NCI-H2196 treated with DMSO at 0.1 percent for 48 hours (cell line): ENCODE results near the gene LGR5.
A peak's percentile ranks its signal among the peaks of the same experiment; 100 is the strongest.

Source experiments
- DNase-seq: peaks from one replicate; lab custom pipeline; 2025; ENCODE audit not compliant: unreplicated experiment; lab: John Stamatoyannopoulos, UW

LGR5 gene

DNA sequence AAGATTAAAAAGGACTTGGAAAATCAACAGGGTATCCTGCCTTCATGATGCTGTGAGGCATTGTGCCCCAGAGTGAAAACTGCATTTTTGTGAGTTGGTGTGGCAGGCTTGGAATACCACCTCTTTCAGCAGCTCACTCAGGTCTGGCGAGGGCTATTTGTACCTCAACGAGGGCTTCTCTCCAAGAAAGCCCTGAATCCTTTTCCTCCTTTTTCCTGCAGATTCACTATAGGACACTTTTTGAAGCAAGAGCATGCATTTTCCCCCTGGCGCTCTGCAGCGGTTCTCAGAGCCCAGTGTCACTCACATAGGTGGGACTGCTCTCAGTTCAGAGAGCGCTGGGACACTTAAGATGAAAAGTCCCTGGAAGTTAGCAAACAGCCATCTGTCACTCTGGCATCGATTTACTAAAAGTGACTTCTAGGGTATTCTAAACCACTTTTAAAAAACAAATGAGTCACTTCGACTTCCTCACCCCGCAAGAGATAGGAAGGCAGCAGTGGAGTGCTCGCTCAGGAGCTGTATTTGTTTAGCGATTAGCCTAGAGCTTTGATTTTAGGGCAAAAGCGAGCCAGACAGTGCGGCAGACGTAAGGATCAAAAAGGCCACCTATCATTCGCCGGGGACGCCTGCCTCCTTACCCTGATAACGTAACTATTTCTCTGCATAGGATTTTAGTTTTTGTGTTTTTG, 782 bp upstream of the LGR5 start:
- DNase-seq = no peak

DNA sequence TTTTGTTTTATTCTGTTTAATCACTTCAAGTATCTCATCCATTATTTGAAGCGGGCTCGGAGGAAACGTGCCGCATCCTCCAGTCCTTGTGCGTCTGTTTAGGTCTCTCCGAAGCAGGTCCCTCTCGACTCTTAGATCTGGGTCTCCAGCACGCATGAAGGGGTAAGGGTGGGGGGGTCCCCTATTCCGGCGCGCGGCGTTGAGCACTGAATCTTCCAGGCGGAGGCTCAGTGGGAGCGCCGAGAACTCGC, 311 bp upstream of the LGR5 start:
- no peak for DNase-seq

DNA sequence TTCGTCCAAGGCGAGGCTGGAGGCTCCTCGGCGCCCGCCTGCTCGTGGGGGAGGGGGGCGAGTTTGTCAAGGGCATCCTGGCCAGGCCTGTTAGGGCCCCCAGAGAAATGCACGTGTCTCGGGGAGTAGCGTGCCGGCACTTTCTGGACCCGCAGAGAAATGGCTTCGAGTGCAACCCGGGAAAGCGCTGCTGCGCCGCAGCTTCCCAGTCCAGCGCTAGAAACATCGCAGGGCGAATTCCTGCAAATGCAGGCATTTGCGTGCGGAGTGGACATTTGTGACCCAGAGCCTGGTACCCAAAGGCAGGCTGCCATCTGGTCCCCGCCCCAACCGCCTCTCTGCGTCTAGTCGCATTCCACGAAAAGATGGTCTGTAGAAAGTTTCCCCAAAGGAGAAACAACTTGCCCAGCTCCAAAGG, 756 bp downstream of the LGR5 start:
- DNase-seq = no peak

DNA sequence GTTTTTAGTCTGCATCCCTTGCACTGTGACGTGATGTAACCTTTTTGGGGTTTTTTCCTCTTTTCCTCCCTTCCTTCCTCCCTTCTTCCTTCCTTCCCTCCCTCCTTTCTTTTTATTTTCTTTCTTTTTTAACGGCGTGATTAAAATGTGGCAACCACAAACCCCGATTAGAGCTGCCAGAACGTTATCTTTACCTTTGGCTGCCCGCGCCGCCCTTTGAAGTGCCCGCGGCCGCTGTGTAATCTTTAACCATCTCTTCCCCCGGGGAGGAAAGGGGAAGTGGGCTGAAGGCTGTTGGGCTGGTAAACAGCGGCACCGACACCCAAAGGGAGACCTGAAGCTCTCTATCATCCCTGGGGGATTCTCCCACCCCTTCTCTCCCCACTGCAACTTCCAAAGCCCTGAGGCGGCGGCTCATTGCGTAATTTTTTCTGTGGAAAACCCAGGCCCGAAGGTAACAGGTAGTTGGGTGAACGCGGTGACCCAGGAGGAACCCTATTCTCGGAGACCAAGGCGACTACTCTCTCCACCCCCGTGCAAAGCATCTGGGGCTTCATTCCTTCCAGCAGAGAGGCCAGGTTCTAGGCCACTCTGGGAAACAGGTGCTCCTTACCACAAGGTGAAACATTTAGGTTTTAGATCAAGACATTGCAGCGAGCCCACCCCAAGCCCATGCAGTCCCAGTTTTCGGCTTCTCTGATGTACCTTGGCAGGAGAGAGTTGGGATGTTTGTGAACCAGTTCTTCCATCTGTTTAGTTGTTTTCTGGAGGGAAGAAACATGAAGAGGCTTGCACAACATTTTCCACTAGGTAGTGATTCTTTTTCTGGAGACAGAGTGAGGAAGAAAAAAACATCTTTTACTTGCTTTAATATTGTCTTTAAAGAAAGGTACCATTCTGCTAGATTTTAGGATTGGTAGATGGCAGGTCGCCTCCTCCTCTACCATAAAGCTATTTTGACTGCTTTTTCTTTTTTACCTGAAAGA, 1.5 kb downstream of the LGR5 start:
- DNase-seq = no peak

DNA sequence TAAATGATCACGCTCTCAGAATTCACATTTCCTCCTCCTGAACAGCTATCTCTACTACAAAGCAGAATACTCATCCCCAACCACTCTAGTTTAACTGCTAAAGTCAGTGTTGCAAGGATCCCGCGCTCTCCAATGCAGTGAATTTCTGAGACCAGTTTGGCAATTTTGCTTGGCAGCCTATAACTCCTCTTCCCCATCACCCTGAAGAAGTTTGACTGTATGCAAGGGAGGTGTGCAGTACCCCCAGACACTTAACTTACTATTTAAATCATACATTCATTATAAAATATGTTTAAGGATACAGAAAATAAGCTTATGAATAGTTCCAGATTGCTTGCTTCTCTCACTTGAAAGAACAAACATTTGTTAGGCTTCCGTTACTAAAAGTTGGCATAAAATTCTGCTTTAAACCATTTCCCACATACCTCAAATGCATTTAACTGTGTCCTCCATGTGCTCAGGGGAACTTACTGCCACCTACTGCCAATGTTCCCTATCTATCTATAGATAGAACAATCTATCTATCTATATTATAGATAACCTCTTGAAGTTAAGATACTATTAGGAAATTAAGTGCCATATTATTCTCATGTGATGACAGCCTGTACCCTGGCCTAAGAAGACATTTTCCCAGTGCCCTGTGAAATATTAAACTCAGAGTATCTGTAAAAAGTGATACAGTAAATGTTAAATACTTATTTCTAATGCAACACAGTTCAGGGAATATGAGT, 2.4 kb downstream of the LGR5 start:
- no peak for DNase-seq

DNA sequence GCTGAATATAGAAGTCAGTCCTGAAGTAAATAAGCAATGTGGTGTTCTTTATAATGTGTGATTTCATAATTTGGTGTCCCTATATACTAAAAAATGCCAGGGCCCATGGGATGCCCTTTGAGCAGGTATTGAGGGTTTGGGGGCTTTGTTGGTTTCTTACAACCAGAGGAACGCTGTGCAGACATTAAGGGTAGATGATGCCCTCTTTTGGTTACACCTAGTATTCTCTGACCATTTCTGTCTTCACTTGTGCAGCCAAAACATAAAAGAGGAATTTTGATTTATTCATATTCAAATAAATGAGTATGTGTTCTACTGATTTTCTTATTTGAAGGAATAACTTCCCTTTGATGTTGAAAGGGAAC, 3.0 kb downstream of the LGR5 start:
- no peak for DNase-seq

DNA sequence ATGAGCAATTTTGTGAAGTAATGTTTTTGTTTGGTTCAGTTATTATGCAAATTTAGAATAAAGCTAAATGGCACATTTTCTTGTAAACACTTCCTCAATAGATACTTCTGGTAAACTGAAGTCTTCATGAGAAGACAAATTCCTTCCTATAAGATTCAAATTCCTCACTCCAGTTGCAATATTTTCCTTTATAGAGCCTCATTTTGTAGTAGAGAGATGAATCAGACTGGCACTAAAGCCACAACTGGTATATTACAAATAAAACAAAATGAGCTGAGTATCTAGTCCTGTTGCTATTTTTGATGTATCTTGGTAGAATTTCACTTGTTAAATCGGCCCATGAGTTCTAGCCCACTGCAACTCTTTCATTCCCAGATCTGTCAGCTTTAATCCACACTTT, 5.5 kb downstream of the LGR5 start:
- DNase-seq = no peak

DNA sequence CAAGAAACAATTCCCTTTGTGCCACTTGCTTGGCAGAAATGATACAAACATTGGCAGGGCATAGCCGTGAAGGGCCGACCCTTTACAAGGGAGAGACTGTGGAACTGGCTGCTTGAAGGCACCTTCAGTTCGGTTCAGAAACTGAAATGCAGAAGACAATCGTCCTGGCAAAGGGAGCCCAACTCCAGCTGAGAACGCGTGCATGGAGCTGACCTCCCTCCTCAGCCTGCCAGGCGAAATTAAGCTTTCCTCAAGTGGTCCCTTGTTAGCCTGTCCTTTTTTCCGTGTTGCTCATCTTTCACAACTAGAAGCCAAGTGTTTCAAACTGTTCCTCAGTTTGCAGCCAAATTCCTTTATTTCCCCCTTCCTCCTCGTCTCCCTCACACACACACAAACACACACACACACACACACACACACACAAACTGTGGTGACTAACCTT, 8.1 kb downstream of the LGR5 start:
- no peak for DNase-seq

DNA sequence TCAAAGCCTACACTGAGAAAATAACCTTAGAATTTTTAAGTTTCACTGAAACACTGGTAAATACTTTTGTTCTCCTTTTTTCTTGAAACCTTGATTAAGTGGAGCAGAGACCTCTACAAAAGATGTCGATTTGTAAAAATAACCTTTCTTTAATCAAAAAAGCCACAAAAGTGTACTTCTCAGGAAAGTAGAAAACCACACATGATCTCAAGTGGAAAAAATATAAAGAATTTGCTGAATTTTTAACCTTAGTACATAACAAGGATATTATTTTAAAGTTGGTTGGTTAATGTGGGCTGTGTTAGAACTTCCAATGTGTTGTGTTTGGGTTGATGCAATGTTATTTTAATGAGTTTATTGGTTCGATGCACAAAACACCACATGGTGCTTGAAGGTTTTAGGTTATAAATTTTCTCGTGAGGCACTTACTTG, 8.6 kb downstream of the LGR5 start:
- no peak for DNase-seq

DNA sequence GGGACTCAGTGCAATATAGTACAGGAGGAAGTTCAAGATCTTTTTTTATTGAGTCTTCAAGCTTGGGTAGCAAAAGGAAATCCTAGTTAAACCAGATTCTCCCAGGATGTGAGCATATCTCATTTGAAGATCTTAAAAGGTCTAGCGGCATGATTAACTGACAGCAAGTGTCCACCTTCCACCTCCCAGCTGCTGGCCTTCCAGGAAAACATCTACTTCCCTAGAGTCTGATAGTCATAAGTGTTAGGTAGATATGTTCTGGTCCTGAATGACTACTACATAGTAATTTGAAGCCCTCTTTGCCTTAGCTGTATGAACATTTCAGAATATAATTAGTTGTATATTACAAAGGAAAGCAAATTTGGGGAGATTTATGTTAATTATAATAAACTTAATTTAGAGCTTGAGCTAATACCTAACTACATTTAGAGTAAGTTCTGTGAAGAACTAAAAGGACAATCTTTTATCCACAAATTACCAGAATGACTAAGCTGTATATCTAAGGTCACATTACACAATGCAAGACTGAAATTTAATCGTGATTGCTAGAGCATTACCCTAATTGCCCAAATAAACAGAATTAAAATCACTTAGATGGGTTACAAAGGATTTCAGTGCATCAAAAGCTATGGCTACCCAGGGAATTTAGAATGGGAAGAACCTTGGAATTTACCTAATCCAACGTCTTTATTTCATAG, 9.9 kb downstream of the LGR5 start:
- no peak for DNase-seq

DNA sequence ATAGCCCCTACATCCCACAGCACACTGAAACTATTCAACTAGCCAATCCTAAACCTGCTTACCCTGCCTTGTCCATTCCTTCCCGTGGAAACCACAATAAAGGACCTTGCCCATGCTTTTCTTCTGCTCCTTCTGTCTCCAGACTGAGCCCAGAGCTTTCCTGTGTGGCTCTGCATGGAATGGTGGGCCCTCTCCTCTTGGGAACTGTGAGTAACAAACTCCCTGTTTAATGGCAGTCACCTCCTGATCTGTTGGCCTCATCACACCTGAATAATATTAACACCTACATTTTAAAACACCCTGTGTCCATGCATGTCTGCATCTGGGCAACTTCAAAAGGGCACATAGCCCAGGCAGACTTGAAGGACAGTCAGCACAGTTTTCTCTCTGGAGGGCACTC, 12.4 kb downstream of the LGR5 start:
- DNase-seq = no peak

DNA sequence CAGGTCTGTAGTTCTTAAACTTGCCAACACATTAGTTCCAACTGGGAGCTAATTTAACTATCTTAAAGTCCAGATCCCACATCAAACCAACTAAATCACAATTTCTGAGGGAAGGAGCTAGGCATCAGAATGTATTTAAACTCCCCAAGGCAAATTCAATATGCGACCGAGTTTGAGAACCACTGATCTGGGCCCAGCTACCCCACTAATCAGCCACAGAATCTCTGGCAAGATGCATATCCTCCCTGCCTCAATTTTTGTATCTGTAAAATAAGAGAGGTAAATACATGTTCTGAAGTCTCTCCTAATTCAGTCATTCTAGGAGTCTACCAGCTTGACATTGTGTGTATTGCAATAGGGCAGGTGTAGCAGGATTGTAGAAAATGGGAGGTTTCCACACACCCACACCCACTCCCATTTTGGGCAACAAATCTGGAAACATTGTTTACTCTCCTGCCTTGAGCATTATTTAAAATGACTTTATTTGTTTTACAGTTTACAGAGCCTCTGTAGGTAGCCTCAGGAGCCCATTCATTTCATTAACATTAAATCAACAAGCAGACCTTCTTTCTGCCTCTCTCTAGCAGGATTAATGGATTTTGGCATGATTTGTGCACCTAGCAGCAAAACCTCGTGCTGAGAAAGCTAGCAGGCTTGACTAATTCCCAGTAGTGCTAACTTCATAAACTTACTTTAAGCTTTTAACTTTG, 15.6 kb downstream of the LGR5 start:
- peak; percentile 15 for DNase-seq

DNA sequence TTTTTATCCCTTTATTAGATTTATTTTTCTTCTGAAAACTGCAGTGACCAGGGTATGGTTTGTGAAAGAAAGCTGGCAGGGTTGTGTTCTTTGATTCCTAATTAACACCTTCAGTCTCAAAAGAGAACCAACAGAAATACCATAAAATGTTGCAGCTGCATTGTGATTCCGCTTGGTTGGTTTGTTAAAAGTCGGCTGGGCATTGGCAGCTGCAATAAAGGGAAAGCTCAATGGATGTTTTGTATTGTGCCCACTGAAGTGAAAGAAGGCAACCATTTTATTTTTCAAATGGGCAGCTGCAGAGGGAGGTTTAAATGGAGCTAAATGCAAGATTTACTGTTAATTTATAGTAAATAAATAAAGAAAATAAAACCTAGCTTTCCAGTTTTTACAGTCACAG, 16.7 kb downstream of the LGR5 start:
- no peak for DNase-seq

DNA sequence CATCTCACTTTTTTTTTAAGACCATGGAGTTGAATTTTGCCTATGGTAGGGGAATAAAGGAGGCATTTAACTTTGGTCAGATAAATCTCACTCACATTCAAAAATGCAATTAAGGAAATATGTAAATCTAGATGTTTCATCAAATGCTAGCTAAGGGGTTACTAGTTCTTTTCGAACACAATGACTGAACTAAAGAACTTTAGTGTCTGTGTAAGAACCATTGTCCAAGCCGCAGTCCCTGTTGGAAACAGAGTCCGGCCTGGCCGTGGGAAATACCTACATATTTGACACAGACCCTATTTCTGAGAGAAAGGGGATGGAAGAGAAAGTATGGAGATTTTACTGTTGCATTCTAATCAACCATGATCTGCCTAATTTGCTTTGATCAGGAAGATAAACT, 17.4 kb downstream of the LGR5 start:
- DNase-seq = no peak

DNA sequence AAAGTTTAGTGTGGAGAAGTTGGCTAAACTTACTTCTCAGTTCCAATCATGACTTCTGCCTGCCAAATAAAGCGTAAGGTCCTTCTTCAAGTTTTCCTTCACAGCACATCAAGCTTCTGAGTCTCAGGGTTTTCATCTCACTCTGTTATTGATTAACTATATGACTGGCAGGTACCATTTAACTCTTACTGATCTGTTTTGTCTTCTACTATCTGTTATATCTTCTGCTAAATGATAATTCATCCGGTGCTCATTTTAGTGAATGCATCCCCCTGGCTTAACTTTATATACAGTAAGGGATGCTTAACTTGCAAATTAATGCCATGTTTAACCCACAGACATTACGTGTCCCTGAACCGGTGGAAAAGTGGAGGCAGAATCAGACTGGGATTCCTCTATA, 20.7 kb downstream of the LGR5 start:
- DNase-seq = no peak

DNA sequence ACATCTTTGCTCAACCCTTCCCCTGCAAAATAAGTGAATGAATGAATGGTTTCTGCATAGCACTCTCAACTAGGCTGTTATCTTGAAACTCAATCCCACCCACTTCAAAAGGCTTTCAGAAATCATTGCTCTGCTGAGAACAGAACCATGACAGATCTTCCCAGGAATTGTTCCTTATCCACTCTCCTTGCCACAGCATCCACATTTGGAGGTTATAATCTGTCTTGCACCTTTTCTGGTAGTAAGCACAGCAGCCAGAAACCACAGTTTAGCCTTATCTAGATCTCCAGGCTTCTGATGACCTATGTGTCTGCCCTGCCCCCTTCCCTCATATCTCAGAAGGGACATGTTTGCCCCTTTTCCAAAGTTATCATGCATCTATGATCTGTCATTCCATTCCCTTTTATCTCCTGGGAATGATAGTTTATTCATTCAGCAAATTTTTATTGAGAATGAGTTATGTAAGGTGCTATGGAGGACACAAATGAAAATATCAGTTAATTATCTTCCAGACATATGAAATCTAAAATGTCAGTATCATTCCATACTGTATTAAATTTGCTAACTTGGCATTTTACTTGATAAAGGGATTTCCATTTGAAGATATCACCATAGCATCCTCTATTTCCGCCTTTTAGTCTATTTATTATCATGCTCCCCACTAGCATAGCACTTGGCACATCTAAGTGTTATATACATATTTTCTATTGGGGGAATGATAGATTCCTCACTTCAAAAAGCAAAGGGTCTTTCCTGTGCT, 21.4 kb downstream of the LGR5 start:
- DNase-seq = no peak

DNA sequence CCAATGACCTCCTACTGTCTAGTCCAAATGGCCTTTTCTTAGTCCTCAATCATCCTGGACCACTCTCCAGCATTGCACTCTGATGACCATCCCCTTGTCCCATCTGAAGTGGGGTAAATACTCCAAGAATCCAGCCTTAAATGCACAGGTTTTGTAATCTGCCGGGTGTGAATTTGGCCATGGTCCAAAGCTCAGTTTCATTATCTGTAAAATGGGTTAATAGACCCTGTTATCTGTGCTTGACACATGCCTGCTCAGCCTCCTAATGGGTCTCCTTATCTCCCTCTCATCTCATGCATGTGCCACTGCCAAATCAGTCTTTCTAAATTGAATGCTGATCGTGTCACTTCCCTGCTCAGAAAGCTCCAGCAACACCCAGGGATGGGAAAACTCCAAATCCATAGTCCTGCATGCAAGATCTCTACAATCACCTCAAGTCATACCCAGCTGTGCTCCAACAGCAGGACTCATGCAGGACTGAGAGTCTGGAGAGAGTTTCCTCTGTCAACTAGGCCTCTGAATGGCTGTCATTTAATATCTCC, 22.3 kb downstream of the LGR5 start:
- DNase-seq = no peak

DNA sequence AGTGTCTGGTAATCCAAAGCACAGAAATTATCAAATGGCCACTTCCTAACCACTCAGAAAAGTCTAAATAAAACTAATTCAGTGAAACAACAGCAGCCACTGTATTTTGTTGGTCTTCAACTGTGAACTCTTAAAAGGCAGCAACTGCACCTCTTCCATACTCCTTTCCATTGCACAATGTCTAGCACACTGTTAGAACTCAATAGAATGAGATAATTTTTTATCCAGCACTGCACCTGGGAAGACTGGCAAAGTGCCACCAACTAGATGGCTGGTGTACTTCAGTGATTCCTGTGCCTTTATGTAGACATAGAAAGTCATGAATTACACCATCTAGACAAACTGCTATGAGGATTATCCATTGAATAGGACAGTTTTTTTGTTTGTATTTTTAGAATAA, 26.2 kb downstream of the LGR5 start:
- DNase-seq = no peak

DNA sequence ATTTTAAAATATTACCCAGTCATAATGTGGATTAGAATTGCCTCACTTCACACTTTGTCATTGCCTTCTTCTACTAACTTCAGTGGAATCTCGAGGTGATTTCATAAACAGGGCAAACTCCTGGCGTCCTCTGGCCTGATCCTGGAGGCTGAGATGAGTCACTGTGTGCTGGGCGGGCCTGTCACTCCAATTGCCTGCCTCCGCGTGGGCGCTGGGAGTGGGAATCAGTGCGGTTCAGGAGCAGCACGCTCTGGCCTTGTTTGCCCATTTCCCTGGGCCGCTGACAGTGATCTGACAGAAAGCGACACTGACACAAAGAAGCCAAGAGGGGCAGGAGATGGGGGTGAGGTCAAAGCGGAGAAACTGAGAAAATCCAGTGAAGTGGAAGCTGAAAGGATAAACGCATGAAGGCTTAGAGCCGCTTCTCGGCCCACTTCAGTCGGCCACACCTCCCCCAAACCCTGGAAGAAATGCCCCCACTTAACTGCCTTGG, 29.7 kb downstream of the LGR5 start:
- no peak for DNase-seq
